HG02798 (cell line): ENCODE measurements around the gene CLEC2D.
A peak's percentile ranks its signal among the peaks of the same experiment; 100 is the strongest.
"Not testable (repeated sequence)": the region's sequence is repeated elsewhere in the genome, so short reads cannot be mapped to it uniquely, and the experiment has no call there.

ENCODE experiments used
- ATAC-seq: cut with Tn5 transposase; IDR thresholded peaks from one replicate; pipeline ENCODE4 v1.9.1; 2021; ENCODE audit warnings: mild to moderate bottlenecking; ENCODE audit not compliant: unreplicated experiment, poor library complexity

The CLEC2D gene

GRCh38 chr12:9669534-9669933 lies at the start of gene CLEC2D:
Gene CLEC2D (plus strand): TSS chr12:9669713. CDS start chr12:9669735, 22 bp downstream.
- peak; percentile 42 for ATAC-seq

GRCh38 chr12:9625019-9625418 lies 44.5 kb upstream of the CLEC2D start:
- no peak for ATAC-seq

GRCh38 chr12:9626291-9626690 lies 43.2 kb upstream of the CLEC2D start:
- no peak for ATAC-seq

GRCh38 chr12:9626821-9627220 lies 42.7 kb upstream of the CLEC2D start:
- ATAC-seq, result no peak

GRCh38 chr12:9632766-9633165 lies 36.7 kb upstream of the CLEC2D start:
- no peak for ATAC-seq

- ATAC-seq, result peak; percentile 43
These were observed 35.2 kb upstream of the CLEC2D start for GRCh38 chr12:9634177-9634803.

GRCh38 chr12:9634969-9635754 lies 34.4 kb upstream of the CLEC2D start:
- ATAC-seq, result no peak

- ATAC-seq, result no peak
These were observed 33.2 kb upstream of the CLEC2D start for GRCh38 chr12:9636150-9636850.

GRCh38 chr12:9636851-9637206 lies 32.7 kb upstream of the CLEC2D start:
- no peak for ATAC-seq

GRCh38 chr12:9640024-9640423 lies 29.5 kb upstream of the CLEC2D start:
- ATAC-seq, result no peak

- ATAC-seq, result no peak
These were observed 26.8 kb upstream of the CLEC2D start for GRCh38 chr12:9642606-9643265.

GRCh38 chr12:9643266-9643660 lies 26.2 kb upstream of the CLEC2D start:
- no peak for ATAC-seq

- not testable (repeated sequence) for ATAC-seq
These were observed 24.4 kb upstream of the CLEC2D start for GRCh38 chr12:9644985-9645551.

GRCh38 chr12:9646794-9647781 lies 22.4 kb upstream of the CLEC2D start:
- no peak for ATAC-seq

- peak; percentile 75 for ATAC-seq
These were observed 21.4 kb upstream of the CLEC2D start for GRCh38 chr12:9647825-9648700.

- no peak for ATAC-seq
These were observed 20.6 kb upstream of the CLEC2D start for GRCh38 chr12:9648701-9649531.

- ATAC-seq, result no peak
These were observed 20.0 kb upstream of the CLEC2D start for GRCh38 chr12:9649532-9649940.
